ENCODE data around the gene RAP1A.

The RAP1A gene

DNA sequence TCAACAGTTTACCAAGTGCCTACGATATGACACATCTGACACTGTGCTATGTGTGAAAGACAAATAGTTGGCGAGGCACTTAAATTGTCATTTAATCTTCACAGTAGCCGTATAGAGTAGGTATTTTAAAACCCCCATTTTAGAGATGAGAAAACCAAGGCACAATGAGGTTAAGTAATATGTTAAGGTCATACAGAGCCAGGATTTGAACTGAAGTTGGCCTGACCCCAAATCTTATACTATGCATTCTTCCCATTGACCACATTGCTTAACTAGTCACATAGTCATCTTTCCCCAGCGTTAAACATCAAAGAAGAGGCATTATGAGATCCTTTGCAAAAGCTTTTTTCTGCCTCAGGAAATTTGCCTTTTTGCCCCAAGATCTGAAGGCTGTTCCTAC is 115.7 kb downstream of the RAP1A start:
- H3K27ac Mint-ChIP-seq: no peak overlapping the region
- H3K9me3 Mint-ChIP-seq: no peaks in the 10 kb centered on the region
- H3K36me3 Mint-ChIP-seq (ENCODE audit: low read depth): no peaks in the 10 kb centered on the region
- peaks cover 9% of the 10 kb centered on the region for H3K27me3 Mint-ChIP-seq (ENCODE audit: low read depth, poor library complexity)
- DNase-seq: no peak
- TF ChIP-seq CTCF (IDR thresholded peaks at IDR 0.05): no peak
- H3K4me3 Mint-ChIP-seq: no peak overlapping the region
- peaks cover 18% of the 10 kb centered on the region for H3K4me1 Mint-ChIP-seq

- Mint-ChIP-seq H3K36me3 (ENCODE audit: low read depth) (no peaks in the 10 kb centered on the region), H3K4me3 (no peak overlapping the region), H3K27me3 (ENCODE audit: low read depth, poor library complexity) (peaks cover 15% of the 10 kb centered on the region), H3K4me1 (peaks cover 12% of the 10 kb centered on the region), H3K9me3 (no peaks in the 10 kb centered on the region), H3K27ac (no peak overlapping the region)
- DNase-seq: peak; percentile 27
- no peak for TF ChIP-seq CTCF (IDR thresholded peaks at IDR 0.05)
Observed at GRCh38 chr1:111735858-111736544, 116.4 kb downstream of the RAP1A start.

DNA sequence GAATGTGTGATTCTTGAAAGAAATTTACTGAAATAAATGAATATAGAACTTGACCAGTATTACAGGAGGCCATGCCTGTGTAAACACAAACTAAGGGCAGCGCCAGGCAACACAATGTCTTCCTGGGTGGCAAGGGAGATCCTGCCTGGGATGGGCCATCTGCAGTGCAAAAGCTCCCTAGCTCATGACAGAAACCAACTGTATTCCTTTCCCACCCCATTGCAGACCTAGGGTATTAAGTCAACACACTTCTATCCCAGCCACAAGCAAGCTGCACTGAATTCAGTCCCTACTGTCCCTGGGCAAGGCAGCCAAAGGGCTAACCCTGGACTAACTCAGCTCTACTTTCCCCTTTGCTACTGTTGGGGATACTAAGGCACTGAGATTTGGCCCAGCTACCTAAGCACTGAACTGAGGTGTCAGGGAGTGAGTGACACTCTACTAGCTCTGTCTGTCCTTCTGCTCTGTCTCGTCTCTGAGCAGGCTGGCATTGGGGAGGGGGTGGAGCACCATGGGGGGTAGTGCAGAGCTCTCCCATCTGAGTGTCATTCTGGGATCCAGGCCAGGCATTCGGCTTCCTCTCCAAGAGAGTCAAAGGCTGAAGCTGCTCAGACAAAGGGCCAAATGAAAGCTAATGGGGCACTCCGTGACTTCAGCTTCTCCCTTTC is 117.1 kb downstream of the RAP1A start:
- no peak for TF ChIP-seq CTCF (IDR thresholded peaks at IDR 0.05)
- H3K27me3 Mint-ChIP-seq (ENCODE audit: low read depth, poor library complexity): peaks cover 22% of the 10 kb centered on the region
- H3K27ac Mint-ChIP-seq: no peak overlapping the region
- no peak for DNase-seq
- peaks cover 11% of the 10 kb centered on the region for H3K4me1 Mint-ChIP-seq
- peak overlapping the region; percentile 82 for H3K4me3 Mint-ChIP-seq
- H3K36me3 Mint-ChIP-seq (ENCODE audit: low read depth): no peaks in the 10 kb centered on the region
- no peaks in the 10 kb centered on the region for H3K9me3 Mint-ChIP-seq

DNA sequence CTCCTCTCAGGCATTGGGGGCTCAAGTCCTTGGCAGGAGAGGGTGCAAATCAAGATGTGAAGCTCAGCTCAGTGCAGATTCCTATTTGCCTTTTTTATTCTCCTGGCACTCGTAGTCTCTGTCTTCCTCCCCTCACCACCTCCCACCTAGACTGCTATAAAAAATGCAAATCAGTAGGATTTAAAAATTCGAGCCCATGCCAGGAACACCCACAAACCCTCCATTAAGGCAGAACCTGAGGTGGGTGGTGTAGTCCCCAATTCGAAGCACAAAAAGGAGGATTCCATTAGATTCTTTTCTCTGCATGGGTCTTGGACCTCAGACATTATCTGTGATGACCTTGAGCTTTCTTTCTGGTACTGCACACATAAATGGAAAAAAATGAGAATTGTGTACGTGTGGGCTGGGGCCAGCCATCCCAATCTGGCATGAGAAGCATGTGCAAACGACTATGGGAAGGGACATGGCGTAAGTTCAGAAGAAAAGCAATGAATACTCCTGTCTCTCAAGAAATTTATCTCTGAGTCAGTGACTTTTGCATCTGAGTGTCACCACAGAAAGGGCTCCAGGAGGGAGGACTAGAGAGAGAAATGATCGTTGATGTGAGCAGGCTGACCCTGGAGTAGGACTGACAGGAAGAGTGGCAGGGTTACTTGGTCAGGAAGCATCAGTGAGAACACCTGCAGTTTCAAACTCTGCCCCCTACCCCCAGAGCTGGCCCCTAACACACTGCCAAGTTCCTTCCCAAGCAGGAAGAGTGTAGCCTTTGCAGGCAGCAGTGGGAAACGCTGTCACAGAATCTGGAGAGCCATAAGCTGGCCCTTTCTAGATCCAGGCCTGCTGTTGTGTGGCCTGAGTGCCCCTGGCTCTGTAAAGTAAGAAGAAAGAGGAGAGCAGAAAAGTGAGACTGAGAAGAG is 117.9 kb downstream of the RAP1A start:
- Mint-ChIP-seq H3K4me1 (peaks cover 11% of the 10 kb centered on the region), H3K36me3 (ENCODE audit: low read depth) (no peaks in the 10 kb centered on the region), H3K4me3 (peak overlapping the region; percentile 82), H3K27ac (peak overlapping the region; percentile 8), H3K9me3 (no peaks in the 10 kb centered on the region), H3K27me3 (ENCODE audit: low read depth, poor library complexity) (peaks cover 26% of the 10 kb centered on the region)
- DNase-seq: no peak
- no peak for TF ChIP-seq CTCF (IDR thresholded peaks at IDR 0.05)

DNA sequence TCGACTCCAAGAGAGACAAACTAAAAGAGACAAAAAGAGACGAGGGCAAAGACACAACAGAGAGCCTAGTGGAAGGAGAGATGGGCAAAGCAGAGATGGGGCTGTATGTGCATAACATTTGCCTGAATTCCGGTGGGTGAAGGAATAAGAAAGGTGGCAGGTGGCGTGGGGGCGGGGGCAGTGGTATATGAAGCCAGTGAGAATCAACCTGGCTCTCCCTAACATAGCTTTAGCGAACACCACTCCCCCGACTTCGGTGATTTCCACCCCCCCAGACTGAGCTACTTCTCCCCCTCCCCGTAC is 118.5 kb downstream of the RAP1A start:
- no peaks in the 10 kb centered on the region for H3K36me3 Mint-ChIP-seq (ENCODE audit: low read depth)
- no peak for DNase-seq
- peak overlapping the region; percentile 8 for H3K27ac Mint-ChIP-seq
- peaks cover 30% of the 10 kb centered on the region for H3K27me3 Mint-ChIP-seq (ENCODE audit: low read depth, poor library complexity)
- H3K9me3 Mint-ChIP-seq: no peaks in the 10 kb centered on the region
- H3K4me3 Mint-ChIP-seq: peak overlapping the region; percentile 82
- peaks cover 11% of the 10 kb centered on the region for H3K4me1 Mint-ChIP-seq
- no peak for TF ChIP-seq CTCF (IDR thresholded peaks at IDR 0.05)
